DOHH2 (cell line): ENCODE data around the gene CDCA5.

Source experiments
- CTCF ChIP-seq: fragments of 200-600 bp; sonication (generic); IDR thresholded peaks from one replicate; pipeline ENCODE4 v1.5.1; 2014; ENCODE audit warnings: antibody characterized with exemption, mild to moderate bottlenecking, low read depth, low read length; ENCODE audit not compliant: poor library complexity, severe bottlenecking
- EZH2phosphoT487 ChIP-seq: fragments of 200-600 bp; sonication (generic); IDR thresholded peaks from 2 replicates; pipeline ENCODE4 v1.6.1; 2017; ENCODE audit warnings: borderline replicate concordance, mild to moderate bottlenecking, antibody characterized with exemption, low read length, moderate library complexity, mixed read lengths

- TF ChIP-seq CTCF (no peak), EZH2phosphoT487 (no peak)
Observed at GRCh38 chr11:65063532-65063931, 20.3 kb downstream of the CDCA5 start.
